GM18508 (cell line): ENCODE results near the gene PILRA.
"Not testable (repeated sequence)": the region's sequence is repeated elsewhere in the genome, so short reads cannot be mapped to it uniquely, and the experiment has no call there.

Experiments
- ATAC-seq: cut with Tn5 transposase; IDR thresholded peaks from one replicate; pipeline ENCODE4 v1.9.1; 2021; ENCODE audit warnings: moderate number of reproducible peaks; ENCODE audit not compliant: insufficient read depth, unreplicated experiment

PILRA gene

DNA sequence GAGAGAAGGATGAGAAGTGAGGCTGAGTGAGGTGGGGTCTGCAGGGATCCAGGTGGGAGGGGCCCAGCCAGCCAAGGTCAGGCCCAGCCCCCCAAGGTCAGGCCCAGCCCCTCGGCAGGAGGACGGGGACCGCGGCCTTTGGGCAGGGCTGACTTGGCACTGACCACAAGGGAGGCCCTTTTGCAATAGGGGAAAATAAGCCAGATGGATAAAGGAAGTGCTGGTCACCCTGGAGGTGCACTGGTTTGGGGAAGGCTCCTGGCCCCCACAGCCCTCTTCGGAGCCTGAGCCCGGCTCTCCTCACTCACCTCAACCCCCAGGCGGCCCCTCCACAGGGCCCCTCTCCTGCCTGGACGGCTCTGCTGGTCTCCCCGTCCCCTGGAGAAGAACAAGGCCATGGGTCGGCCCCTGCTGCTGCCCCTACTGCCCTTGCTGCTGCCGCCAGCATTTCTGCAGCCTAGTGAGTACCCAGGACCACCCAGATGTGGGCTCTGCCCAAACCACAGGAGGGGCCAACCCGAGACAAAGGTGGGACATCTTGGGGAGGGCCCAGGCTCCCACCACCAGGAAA lies at the start of gene PILRA:
Gene PILRA, plus strand, starts transcription at position 227 of the 571 bp plus-strand sequence. Its CDS starts 170 bp downstream, at position 397.
- no peak for ATAC-seq

DNA sequence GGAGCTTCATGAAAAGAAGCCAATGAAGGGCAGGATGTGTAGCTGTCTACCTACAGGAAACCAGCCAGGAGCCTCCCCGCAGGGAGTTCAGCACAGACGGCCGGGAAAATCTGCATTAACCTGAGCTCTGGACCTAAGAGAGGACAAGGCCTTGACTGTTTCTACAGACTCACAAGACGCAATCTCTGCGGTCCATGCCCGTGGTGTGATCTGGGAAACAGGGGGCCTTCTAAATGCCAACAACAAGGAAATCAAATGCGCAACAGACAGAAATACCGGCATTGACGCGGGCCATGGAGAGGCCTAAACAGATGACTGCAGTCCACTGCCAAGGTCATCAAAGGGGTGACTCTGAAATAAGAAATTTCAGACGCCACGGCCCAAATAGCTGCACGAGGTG lies 49.1 kb upstream of the PILRA start:
- ATAC-seq, result not testable (repeated sequence)

DNA sequence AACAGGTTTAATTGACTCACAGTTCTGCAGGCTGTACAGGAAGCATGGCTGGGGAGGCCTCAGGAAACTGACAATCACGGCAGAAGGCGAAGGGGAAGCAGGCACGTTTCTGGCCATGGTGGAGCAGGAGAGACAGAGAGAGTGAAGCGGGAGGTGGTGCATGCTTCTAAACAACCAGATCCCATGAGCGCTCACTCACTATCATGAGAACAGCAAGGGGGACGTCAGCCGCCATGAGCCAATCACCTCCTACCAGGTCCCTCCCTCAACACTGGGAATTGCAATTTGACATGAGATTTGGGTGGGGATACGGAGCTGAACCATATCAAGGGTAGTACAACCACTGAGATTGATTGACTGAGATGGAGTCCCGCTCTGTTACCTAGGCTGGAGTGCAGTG lies 47.6 kb upstream of the PILRA start:
- ATAC-seq, result not testable (repeated sequence)

DNA sequence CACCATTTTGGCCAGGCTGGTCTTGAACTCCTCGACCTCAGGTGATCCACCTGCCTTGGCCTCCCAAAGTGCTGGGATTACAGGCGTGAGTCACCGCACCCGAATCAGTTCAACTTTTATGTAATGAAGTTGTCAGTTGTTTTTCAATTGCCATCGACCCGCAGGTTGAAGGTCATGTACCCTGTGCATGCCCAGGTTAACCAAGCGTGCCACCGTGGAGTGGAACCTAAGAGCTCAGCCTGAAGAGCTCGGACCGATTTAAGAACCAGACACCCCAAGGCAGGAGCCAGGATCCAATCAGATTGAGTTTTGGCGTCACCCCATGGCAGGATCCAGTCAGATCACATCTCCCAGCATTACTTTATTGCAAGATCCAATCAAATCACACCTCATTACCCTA lies 46.4 kb upstream of the PILRA start:
- not testable (repeated sequence) for ATAC-seq

DNA sequence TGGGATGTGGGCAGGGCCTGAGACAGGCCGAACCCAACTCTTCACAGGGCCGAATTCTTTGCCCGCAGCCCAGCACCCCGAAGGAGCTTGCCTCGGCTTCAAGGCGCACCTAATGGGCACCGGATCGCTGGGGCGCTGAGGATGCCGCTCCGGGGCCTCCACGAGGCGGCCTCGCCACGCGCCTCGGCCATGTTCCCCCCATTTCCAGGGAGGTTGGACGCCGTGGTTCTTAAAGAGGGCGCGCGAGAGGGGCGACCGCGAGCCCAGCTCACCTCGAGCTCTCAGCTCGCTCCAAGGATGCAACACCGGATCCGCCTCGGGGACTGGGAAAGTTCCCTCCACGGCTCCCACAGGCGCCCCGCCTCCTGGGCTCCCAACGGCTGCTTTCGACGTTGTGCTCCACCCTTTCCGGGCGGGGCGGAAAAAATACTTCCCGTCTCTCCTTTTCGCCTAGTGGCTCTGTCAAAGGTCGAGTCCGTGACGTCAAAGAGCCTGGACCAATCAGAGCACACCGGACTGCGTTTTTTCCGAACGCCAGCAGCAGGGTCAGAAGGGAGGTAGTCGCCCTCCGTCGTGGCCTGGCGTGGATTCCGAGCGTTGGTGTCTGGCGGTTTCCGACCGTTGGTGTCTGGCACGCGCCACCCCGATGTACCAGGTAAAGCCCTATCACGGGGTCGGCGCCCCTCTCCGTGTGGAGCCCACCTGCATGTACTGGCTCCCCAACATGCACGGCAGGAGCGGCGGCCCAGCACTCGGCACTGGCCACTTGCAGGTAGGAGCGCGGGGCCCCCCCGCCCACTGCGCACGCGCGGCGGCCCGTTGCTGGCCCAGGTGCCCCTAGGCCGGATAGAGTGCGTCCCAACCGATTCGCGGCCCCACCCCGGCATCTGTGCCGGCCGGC lies 37.5 kb upstream of the PILRA start:
- peak; percentile 81 for ATAC-seq

DNA sequence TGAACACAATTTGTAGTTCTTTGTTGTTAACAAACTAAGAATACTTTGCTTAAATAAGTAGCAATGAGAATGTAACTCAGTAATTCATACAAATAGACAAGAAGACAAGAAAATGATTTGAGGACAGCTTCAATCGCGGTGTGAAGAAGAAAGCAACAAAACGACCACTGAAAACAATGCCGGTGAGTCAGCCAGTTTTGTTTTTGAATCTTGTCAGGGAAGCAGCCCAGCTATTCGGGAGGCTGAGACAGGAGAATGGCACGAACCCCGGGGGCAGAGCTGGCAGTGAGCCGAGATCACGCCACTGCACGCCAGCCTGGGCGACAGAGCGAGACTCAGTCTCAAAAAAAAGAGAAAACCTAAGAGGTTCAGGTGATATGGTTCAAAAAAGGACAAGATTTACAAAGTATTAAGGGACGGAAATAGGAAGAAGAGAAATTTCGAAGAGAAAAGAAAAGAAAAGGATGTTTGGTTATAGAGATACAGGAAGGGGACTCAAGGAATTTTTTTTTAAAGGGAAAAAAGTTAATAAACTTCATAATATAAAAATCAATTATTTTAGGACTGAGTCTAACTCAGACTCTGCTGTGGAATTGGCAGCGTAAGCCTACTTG lies 35.1 kb upstream of the PILRA start:
- ATAC-seq, result not testable (repeated sequence)

DNA sequence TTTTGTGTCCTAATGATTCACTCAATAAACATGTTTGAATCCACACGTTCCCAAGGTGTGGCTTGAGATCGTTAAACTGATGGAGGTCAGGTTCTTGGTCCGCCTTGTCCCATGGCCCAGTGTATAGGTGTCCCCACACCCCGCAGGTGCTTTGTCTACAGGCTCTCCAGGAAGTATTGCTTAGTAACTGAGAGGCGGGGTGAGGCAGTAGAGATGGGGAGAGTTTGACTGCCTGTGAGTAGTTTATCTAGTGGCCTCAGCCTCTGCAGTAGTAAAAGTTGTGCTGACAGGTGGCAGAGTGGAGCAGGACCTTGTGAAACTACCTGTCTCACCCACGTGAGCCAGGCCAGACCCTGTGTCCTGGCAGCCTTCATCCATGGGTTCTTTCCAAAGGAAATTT lies 32.0 kb upstream of the PILRA start:
- not testable (repeated sequence) for ATAC-seq

DNA sequence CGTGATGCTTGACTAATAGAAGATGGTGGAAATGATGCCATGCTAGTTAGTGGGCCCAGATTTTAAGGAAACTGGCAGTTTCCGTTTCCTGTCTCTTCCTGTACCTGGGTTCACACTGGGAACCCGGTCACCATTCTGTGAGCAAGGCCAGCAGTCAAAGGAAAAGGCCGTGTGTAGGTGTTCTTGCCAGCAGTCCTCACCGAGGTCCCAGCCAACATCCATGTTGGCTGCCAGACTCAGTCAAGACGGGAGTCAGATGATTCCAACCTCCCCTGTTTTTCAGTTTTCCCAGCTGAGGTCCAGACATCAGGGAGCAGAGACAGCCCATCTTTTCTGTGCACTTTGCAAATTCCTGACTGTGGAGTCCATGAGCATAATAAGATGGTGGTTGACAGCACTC lies 30.5 kb upstream of the PILRA start:
- no peak for ATAC-seq

DNA sequence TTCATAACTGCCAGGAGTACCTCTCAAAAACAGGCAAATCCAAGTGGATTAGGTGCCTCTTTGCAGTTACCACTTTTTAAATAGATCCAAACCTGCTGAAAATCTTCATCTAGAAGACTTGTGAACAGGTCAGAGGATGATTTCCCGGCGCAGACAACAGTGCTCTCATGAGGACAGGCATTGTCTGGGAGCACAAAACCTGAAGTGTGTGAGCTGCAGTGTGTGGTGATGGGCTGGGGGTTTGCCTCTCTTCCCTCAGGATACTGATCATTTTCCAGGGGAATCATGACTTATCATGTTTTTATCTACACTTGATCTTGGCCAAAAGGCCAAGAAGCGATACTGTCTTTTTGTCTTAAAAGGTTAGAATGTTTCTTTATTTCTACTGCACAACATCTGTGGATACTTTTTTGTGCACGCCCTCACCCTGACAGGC lies 29.1 kb upstream of the PILRA start:
- ATAC-seq, result not testable (repeated sequence)

DNA sequence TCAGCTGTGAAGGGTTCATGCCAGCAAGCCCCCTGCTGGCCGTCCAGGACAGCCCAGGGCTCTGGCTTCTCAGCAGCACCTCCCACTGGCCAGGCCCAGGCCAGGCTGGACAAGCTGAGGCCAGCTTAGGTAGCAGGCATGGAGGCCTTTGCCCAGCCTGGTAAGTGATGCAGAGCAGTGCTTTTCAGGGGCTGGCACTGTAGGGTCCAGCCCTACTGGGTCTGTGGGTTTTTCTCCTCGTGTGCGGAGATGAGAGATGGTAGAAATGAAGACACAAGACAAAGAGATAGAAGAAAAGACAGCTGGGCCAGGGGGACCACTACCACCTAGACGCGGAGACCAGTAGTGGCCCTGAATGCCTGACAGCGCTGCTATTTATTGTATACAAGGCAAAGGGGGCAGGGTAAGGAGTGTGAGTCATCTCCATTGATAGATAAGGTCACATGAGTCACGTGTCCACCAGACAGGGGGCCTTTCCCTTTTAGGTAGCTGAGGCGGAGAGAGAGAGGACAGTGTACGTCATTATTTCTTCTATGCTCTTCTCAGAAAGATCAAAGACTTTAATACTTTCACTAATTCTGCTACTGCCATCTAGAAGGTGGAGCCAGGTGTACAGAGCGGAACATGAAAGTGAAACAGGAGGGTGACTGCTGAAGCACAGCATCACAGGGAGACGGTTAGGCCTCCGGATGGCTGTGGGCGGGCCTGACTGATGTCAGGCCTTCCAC lies 28.6 kb upstream of the PILRA start:
- peak; percentile 36 for ATAC-seq

DNA sequence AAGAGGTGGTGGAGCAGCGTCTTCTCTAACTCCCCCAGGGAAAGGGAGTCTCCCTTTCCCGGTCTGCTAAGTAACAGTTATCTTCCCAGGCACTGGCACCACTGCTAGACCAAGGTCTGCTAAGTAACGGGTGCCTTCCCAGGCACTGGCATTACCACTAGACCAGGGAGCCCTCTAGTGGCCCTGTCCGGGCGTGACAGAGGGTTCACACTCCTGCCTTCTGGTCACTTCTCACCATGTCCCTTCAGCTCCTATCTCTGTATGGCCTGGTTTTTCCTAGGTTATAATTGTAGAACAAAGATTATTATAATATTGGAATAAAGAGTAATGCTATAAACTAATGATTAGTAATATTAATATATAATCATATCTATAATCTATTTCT lies 28.0 kb upstream of the PILRA start:
- peak; percentile 24 for ATAC-seq

DNA sequence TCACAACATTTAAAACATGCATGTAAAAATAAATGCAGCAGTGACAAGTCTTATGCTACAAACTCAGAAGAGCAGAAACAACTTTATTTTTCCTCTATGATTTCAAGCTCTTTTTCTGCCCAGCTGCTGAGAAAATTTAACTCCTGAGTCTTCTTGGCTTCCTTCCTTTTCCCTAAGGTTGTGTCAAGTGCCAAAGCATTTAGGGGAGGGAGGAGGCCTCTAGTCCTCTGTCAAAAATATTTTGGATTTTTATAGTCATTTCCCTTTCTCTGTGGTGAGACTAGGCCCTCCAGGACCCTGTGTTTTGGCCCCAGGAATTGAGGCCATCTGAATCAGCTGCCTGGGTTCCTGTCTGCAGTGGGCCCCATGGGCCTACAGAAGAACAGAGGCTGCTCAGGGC lies 26.4 kb upstream of the PILRA start:
- no peak for ATAC-seq

DNA sequence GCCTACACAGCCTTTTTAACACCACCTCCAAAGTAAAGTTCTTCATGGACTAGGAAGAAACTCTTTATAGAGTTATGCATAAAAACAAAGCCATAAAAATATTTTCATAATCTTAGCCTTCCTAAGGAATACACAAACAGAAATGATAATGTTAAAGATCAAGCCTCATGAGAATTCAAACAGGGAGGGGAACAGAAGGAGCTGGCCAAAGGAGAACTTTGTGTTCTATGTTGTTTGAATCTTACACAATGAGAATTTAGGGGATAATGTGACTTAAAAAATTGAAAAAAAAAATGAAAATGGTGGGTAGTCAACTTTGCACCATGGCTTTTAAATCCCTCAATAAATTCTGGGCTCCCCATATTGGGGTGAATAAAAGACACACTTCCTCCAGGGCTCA lies 24.5 kb upstream of the PILRA start:
- ATAC-seq, result no peak

DNA sequence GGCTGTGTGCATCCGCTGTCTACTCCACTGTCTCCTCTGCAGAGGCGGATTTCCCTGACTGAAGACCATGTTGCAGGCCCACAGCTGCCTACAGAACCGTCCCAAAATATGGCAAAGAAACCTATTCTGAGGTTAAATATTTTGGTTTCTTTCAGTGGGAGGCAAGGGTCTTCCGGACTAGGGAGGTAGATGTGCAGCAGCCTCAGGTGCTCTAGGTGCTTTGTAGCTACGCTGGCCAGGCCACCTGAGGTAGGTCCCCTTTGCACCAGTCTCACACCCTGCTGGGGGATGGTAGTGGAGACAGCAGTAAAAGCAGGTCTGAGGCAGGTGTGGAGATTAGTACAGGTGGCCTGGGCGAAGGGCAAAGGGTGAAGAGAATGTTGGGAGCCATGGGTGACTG lies 23.5 kb upstream of the PILRA start:
- no peak for ATAC-seq

DNA sequence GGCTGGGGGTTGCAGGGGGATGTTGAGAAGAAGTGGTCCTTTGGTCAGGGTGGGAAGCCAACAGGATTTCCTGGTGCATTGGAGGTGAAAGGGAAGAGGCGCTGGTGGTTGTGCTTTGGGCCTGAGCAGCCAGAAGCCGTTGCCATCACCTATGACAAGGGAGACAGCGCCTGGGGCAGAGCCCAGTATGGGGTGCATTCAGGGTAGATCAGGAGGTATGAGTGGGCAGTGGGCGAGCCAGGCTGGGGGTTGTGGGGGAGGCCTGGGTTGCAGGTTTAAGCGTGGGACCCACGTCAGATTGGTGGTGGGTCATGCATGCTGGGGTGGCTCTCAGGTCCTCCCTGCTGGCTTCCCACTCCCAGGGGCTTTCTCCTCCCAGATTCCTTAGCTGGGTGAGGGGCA lies 21.6 kb upstream of the PILRA start:
- ATAC-seq, result no peak

DNA sequence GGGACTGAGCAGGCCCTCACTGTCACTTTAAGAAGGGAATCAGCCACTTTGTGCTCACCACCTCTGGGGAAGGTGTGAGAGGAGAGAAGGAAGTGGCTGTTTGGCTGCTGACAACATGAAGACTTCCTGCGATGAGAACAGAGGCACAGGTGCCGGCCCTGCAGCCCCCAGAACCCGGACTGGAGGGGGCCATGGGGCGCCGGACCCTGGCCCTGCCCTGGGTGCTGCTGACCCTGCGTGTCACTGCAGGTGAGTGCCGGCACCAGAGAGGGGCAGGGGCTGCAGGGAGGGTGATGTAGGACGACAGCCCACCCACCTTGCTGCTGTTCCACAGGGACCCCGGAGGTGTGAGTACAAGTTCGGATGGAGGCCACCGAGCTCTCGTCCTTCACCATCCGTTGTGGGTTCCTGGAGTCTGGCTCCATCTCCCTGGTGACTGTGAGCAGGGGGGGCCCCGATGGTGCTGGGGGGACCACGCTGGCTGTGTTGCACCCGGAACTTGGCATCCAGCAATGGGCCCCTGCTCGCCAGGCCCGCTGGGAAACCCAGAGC lies 21.0 kb upstream of the PILRA start:
- ATAC-seq, result not testable (repeated sequence)

DNA sequence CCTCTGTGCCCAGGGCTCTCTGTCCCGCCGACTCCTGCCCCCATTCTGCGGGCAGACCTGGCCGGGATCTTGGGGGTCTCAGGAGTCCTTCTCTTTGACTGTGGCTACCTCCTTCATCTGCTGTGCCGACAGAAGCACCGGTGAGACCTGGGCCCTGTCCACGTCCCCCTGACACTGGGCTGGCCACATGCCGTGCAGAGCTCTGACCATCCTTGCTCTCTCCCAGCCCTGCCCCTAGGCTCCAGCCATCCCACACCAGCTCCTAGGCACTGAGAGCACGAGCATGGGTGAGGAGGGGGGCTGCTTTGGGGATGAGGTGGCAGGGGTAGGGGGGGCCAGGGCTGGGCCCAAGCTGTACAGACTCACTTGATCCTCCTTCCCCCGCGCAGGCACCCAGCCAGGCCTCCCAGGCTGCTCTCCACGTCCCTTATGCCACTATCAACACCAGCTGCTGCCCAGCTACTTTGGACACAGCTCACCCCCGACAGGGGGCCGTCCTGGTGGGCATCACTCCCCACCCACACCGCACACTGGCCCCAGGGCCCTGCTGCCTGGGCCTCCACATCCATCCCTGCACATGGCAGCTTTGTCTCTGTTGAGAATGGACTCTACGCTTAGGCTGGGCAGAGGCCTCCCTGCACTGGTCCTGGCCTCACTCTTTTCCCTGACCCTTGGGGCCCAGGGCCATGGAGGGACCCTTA lies 20.2 kb upstream of the PILRA start:
- no peak for ATAC-seq

DNA sequence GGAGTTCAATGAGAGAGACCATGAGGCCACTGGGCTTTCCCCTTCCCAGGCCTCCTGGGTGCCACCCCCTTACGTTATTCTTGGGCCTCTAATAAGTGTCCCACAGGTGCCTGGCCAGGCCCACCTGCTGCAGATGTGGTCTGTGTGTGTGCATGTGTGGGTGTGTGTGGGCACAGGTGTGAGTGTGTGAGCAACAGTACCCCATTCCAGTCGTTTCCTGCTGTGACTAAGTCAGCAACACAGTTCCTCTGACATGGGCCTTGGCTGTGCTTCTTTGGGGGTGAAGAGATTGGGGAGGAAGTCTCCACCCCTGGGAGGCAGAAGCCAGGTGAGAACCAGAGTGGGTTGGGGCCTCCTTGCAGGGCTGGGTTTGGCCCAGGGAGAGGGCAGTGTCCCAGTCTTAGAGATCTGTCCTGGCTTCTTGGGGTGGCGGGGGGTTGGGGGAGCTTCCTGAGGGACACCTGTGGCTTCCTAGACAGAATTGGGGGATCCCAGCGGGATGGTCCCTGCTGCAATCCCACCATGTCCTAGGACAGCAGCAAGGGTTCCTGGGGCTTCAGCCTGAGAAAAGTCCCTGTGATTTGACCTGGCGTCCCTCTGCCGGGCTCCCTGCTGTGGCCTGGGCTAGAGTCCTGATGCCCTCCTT lies 19.5 kb upstream of the PILRA start:
- ATAC-seq, result no peak

DNA sequence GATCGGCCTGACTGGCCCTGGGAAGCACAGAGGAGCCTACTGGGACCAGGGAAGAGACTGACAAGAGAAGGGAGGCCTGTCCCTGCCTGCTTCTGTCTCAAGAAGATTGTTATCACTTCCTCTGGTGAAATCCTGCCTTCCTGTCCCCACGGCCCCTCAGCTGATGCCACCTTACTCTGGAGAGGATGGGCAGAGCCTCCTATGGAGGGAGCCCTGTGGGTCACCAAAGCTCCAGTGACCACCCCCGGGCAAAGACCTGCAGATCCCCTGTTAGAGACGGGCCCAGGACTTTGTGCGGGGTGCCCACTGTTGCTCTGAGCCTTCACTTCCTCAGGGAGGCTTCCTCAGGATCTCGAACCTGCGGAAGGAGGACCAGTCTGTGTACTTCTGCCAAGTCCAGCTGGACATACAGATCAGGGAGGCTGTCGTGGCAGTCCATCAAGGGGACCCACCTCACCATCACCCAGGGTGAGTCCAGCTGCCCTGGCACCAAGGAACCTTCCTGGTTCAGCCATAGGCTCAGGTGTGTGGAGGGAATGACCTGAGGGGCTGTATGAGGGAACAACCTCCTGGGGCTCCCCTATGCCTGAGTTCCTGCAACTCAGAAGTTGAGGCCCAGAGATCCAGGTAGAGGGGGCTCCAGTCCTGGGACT lies 16.7 kb upstream of the PILRA start:
- ATAC-seq, result no peak
